Non-pigmented ciliary epithelial cell (primary cell): ENCODE measurements around the gene GRID1.

Experiments
- DNase-seq: peaks from one replicate; pipeline ENCODE4 v3.0.0-alpha.2; 2010; ENCODE audit warnings: low read depth

Gene GRID1

GRCh38 chr10:85594239-85594638 lies 772.4 kb downstream of the GRID1 start:
- DNase-seq = no peak

GRCh38 chr10:85593226-85593772 lies 773.3 kb downstream of the GRID1 start:
- no peak for DNase-seq

GRCh38 chr10:85581371-85581770 lies 785.2 kb downstream of the GRID1 start:
- no peak for DNase-seq

GRCh38 chr10:85580585-85580984 lies 786.0 kb downstream of the GRID1 start:
- DNase-seq = no peak

GRCh38 chr10:85578860-85579259 lies 787.7 kb downstream of the GRID1 start:
- DNase-seq = no peak

GRCh38 chr10:85575441-85575840 lies 791.2 kb downstream of the GRID1 start:
- no peak for DNase-seq

GRCh38 chr10:85570871-85571270 lies 795.7 kb downstream of the GRID1 start:
- no peak for DNase-seq

GRCh38 chr10:85565381-85565780 lies 801.2 kb downstream of the GRID1 start:
- DNase-seq = no peak

GRCh38 chr10:85558533-85558932 lies 808.1 kb downstream of the GRID1 start:
- DNase-seq = no peak

GRCh38 chr10:85557706-85558105 lies 808.9 kb downstream of the GRID1 start:
- no peak for DNase-seq

- DNase-seq = no peak
Measured at GRCh38 chr10:85557077-85557476, 809.5 kb downstream of the GRID1 start.
